ENCODE results near the gene CEP57L1.
A peak's percentile ranks its signal among the peaks of the same experiment; 100 is the strongest.
"Not testable (repeated sequence)": the region's sequence is repeated elsewhere in the genome, so short reads cannot be mapped to it uniquely, and the experiment has no call there.

The CEP57L1 gene

DNA sequence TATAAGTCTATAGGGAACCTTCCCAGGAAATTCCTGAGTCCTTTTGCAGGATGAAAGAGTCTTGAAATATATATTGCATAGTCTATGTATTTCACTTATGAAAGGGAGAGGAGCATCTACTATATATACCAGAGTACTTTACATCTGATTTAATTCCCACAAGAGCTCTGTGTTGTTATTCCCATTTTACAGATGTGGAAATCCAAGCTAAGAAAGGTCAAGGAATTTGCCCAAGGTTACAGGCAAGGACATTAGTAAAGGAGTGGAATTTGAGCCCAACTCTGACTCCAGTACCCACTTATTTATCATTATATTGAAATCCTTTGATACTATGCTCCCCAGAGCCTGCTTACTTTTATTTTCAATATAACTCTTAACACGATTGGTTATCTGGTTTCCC is 3.2 kb upstream of the CEP57L1 start:
- Histone ChIP-seq H3K4me1 (ENCODE audit: control insufficient read depth, insufficient read depth, low read length) (peaks cover 21% of the 10 kb centered on the region), H3K9me3 (ENCODE audit: control insufficient read depth, insufficient read depth, low read length) (no peaks in the 10 kb centered on the region), H3K4me3 (ENCODE audit: low read depth, low read length) (peak overlapping the region; percentile 82; the same call in 1 of the 2 replicates), H3K27me3 (ENCODE audit: control insufficient read depth, insufficient read depth, low read length) (no peaks in the 10 kb centered on the region), H3K27ac (ENCODE audit: low read depth, low read length) (no peak overlapping the region), H3K36me3 (ENCODE audit: control insufficient read depth, insufficient read depth, low read length) (no peaks in the 10 kb centered on the region), H3K9ac (ENCODE audit: low read depth, low read length) (no peak overlapping the region)

GRCh38 chr6:109093732-109094415 is 1.4 kb upstream of the CEP57L1 start:
- Histone ChIP-seq H3K36me3 (ENCODE audit: control insufficient read depth, insufficient read depth, low read length) (no peaks in the 10 kb centered on the region), H3K4me3 (ENCODE audit: low read depth, low read length) (peak overlapping the region; percentile 82), H3K9ac (ENCODE audit: low read depth, low read length) (peak overlapping the region; percentile 22; the same call in 1 of the 2 replicates), H3K27ac (ENCODE audit: low read depth, low read length) (peak overlapping the region; percentile 94), H3K9me3 (ENCODE audit: control insufficient read depth, insufficient read depth, low read length) (no peaks in the 10 kb centered on the region), H3K4me1 (ENCODE audit: control insufficient read depth, insufficient read depth, low read length) (peaks cover 19% of the 10 kb centered on the region), H3K27me3 (ENCODE audit: control insufficient read depth, insufficient read depth, low read length) (no peaks in the 10 kb centered on the region)

DNA sequence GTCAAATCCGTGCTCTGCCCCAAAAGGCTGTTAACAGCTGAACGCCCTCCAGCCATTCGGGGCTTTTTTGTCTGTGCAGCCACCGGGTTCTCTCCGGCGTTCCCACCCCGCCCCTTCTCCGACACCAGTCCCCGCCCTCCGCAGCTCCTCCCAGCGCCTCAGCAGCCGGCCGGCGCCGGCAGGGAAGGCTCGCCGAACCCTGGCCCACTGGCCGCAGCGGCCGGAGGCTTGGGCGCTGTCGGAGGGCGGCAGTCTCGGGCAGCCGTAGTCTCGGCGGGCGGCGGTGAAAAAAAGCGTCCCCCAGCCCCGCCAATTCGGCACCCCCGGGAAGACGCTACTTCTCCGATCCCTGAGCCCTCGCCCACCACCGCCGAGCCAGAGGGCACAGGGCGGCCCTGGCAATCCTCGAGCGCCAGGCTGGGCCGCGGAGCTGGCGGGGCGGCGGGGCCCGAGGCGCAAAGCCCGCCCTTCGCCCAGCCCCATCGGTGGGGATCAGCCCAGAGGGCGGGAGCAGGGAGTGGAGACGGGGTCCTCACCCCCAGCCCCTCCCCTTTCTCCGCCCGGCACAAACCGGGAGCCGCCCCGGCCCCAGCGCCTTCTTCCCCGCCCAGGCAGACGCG is 781 bp upstream of the CEP57L1 start, which contains the start of gene SESN1:
SESN1 (minus strand) TSS at position 431 of the 620 bp plus-strand sequence. CDS start 773 bp downstream, outside the sequence.
- peaks cover 15% of the 10 kb centered on the region for H3K4me1 ChIP-seq (ENCODE audit: control insufficient read depth, insufficient read depth, low read length)
- H3K9me3 ChIP-seq (ENCODE audit: control insufficient read depth, insufficient read depth, low read length) = no peaks in the 10 kb centered on the region
- peak within 1 kb of the TSS; percentile 82 for H3K4me3 ChIP-seq (ENCODE audit: low read depth, low read length)
- H3K9ac ChIP-seq (ENCODE audit: low read depth, low read length) = peak within 1 kb of the TSS; percentile 83
- H3K27me3 ChIP-seq (ENCODE audit: control insufficient read depth, insufficient read depth, low read length) = no peaks in the 10 kb centered on the region
- peak within 1 kb of the TSS; percentile 94 for H3K27ac ChIP-seq (ENCODE audit: low read depth, low read length)
- no peaks in the 10 kb centered on the region for H3K36me3 ChIP-seq (ENCODE audit: control insufficient read depth, insufficient read depth, low read length)

DNA sequence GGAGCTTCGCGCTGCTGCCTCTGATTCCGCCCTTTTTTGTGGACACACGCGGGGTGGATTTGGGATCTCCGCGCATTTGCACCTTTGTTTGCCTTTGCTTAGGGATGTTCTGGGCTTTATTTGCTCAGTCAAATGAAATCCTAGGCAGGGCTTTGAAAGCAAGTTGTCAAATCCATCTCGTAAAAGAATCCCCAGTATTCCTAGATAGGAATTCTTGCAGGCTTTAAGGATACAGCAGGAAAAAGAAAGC is 453 bp downstream of the CEP57L1 start:
- Histone ChIP-seq H3K4me3 (ENCODE audit: low read depth, low read length) (peak overlapping the region; percentile 82), H3K27ac (ENCODE audit: low read depth, low read length) (peak overlapping the region; percentile 94), H3K36me3 (ENCODE audit: control insufficient read depth, insufficient read depth, low read length) (no peaks in the 10 kb centered on the region), H3K9ac (ENCODE audit: low read depth, low read length) (peak overlapping the region; percentile 83), H3K27me3 (ENCODE audit: control insufficient read depth, insufficient read depth, low read length) (no peaks in the 10 kb centered on the region), H3K9me3 (ENCODE audit: control insufficient read depth, insufficient read depth, low read length) (no peaks in the 10 kb centered on the region), H3K4me1 (ENCODE audit: control insufficient read depth, insufficient read depth, low read length) (peaks cover 15% of the 10 kb centered on the region)

DNA sequence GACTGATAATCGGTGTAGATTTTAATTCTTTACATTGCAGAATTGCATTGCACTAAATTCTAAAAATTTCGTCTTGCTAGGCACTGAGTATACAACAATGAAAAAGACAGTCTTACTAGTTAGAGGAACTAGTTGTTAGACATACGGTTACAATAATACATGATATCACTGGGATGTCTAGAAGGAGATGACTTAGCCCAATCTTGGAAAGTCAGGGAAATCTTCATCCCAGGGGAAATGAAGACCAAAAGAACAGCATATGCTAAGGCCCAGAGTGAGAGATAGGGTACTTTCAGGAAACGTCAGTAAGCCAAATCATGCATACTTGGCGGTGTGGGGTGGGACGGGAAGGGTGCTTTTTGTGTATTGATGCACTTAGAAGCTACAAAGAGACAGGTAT is 901 bp downstream of the CEP57L1 start:
- peaks cover 15% of the 10 kb centered on the region for H3K4me1 ChIP-seq (ENCODE audit: control insufficient read depth, insufficient read depth, low read length)
- H3K27me3 ChIP-seq (ENCODE audit: control insufficient read depth, insufficient read depth, low read length) = no peaks in the 10 kb centered on the region
- peak overlapping the region; percentile 82 for H3K4me3 ChIP-seq (ENCODE audit: low read depth, low read length)
- no peak overlapping the region for H3K27ac ChIP-seq (ENCODE audit: low read depth, low read length)
- H3K9ac ChIP-seq (ENCODE audit: low read depth, low read length) = no peak overlapping the region
- H3K9me3 ChIP-seq (ENCODE audit: control insufficient read depth, insufficient read depth, low read length) = no peaks in the 10 kb centered on the region
- no peaks in the 10 kb centered on the region for H3K36me3 ChIP-seq (ENCODE audit: control insufficient read depth, insufficient read depth, low read length)

DNA sequence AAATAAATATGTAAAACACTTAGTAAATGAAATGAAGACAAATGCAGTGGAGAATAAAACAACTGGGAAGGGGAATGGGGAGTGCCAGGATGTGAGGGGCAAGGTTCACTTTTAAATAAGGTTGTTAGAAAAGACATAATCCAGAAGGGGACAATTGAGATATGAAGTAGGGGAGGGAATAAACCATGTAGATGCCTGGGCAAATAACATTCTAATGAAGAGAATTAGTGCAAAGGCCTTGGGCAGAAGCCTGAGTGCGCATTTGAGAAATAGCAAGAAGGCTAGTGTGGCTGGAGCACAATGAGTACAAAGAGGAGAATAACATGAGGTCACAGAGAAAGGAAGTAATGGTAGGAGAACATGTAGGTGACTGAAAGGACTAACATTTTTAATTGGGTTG is 2.4 kb downstream of the CEP57L1 start:
- no peaks in the 10 kb centered on the region for H3K9me3 ChIP-seq (ENCODE audit: control insufficient read depth, insufficient read depth, low read length)
- H3K9ac ChIP-seq (ENCODE audit: low read depth, low read length) = no peak overlapping the region
- H3K36me3 ChIP-seq (ENCODE audit: control insufficient read depth, insufficient read depth, low read length) = no peaks in the 10 kb centered on the region
- no peak overlapping the region for H3K4me3 ChIP-seq (ENCODE audit: low read depth, low read length)
- H3K4me1 ChIP-seq (ENCODE audit: control insufficient read depth, insufficient read depth, low read length) = peaks cover 15% of the 10 kb centered on the region
- no peak overlapping the region for H3K27ac ChIP-seq (ENCODE audit: low read depth, low read length)
- H3K27me3 ChIP-seq (ENCODE audit: control insufficient read depth, insufficient read depth, low read length) = no peaks in the 10 kb centered on the region

GRCh38 chr6:109102762-109103161 is 7.5 kb downstream of the CEP57L1 start:
- H3K9ac ChIP-seq (ENCODE audit: low read depth, low read length) = no peak overlapping the region
- H3K9me3 ChIP-seq (ENCODE audit: control insufficient read depth, insufficient read depth, low read length) = no peaks in the 10 kb centered on the region
- H3K4me1 ChIP-seq (ENCODE audit: control insufficient read depth, insufficient read depth, low read length) = no peaks in the 10 kb centered on the region
- no peak overlapping the region for H3K27ac ChIP-seq (ENCODE audit: low read depth, low read length)
- H3K4me3 ChIP-seq (ENCODE audit: low read depth, low read length) = no peak overlapping the region
- H3K27me3 ChIP-seq (ENCODE audit: control insufficient read depth, insufficient read depth, low read length) = no peaks in the 10 kb centered on the region
- H3K36me3 ChIP-seq (ENCODE audit: control insufficient read depth, insufficient read depth, low read length) = no peaks in the 10 kb centered on the region

DNA sequence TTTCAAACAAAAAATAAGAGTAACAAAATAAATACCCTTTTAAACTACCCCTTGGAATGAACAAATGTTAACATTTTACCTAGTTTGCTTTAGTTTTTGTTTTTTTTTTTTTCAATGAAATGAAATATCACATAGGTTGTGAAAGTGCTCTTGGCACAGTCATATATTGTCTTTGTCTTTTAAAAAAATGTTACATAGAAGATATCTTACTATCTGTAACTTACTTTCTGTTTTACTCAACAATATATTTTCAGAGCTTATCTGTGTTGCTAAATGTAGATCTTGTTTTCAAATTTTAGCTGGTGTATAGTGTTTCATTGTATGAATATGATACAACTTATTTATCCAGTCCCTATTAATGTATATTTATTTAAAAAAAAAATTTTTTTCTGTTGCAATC is 8.6 kb downstream of the CEP57L1 start:
- no peak overlapping the region for H3K4me3 ChIP-seq (ENCODE audit: low read depth, low read length)
- no peaks in the 10 kb centered on the region for H3K4me1 ChIP-seq (ENCODE audit: control insufficient read depth, insufficient read depth, low read length)
- no peaks in the 10 kb centered on the region for H3K27me3 ChIP-seq (ENCODE audit: control insufficient read depth, insufficient read depth, low read length)
- H3K9me3 ChIP-seq (ENCODE audit: control insufficient read depth, insufficient read depth, low read length) = no peaks in the 10 kb centered on the region
- H3K36me3 ChIP-seq (ENCODE audit: control insufficient read depth, insufficient read depth, low read length) = no peaks in the 10 kb centered on the region
- no peak overlapping the region for H3K9ac ChIP-seq (ENCODE audit: low read depth, low read length)
- H3K27ac ChIP-seq (ENCODE audit: low read depth, low read length) = no peak overlapping the region

DNA sequence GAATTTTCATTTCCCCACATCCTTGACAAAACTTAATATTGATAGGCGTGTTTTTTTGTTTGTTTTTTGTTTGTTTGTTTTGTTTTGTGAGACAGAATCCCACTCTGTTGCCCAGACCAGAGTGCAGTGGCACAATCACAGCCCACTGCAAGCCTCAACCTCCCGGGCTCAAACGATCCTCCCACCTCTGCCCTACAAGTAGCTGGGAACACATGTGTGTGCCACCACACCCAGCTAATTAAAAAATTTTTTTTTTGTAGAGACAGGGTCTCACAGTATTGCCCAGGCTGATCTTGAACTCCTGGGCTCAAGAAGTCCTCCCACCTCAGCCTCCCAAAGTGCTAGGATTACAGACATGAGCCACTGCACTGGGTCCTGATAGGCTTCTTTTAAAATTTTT is 9.2 kb downstream of the CEP57L1 start:
- no peaks in the 10 kb centered on the region for H3K27me3 ChIP-seq (ENCODE audit: control insufficient read depth, insufficient read depth, low read length)
- no peaks in the 10 kb centered on the region for H3K9me3 ChIP-seq (ENCODE audit: control insufficient read depth, insufficient read depth, low read length)
- no peaks in the 10 kb centered on the region for H3K4me1 ChIP-seq (ENCODE audit: control insufficient read depth, insufficient read depth, low read length)
- H3K27ac ChIP-seq (ENCODE audit: low read depth, low read length) = no peak overlapping the region
- H3K36me3 ChIP-seq (ENCODE audit: control insufficient read depth, insufficient read depth, low read length) = no peaks in the 10 kb centered on the region
- H3K4me3 ChIP-seq (ENCODE audit: low read depth, low read length) = no peak overlapping the region
- H3K9ac ChIP-seq (ENCODE audit: low read depth, low read length) = no peak overlapping the region

GRCh38 chr6:109105681-109106080 is 10.4 kb downstream of the CEP57L1 start:
- no peaks in the 10 kb centered on the region for H3K27me3 ChIP-seq (ENCODE audit: control insufficient read depth, insufficient read depth, low read length)
- H3K4me1 ChIP-seq (ENCODE audit: control insufficient read depth, insufficient read depth, low read length) = no peaks in the 10 kb centered on the region
- no peak overlapping the region for H3K4me3 ChIP-seq (ENCODE audit: low read depth, low read length)
- H3K36me3 ChIP-seq (ENCODE audit: control insufficient read depth, insufficient read depth, low read length) = no peaks in the 10 kb centered on the region
- H3K9me3 ChIP-seq (ENCODE audit: control insufficient read depth, insufficient read depth, low read length) = no peaks in the 10 kb centered on the region
- H3K27ac ChIP-seq (ENCODE audit: low read depth, low read length) = no peak overlapping the region
- no peak overlapping the region for H3K9ac ChIP-seq (ENCODE audit: low read depth, low read length)

GRCh38 chr6:109109663-109110062 is 14.4 kb downstream of the CEP57L1 start:
- not testable (repeated sequence) for H3K4me3 ChIP-seq (ENCODE audit: low read depth, low read length); H3K9ac ChIP-seq (ENCODE audit: low read depth, low read length); H3K4me1 ChIP-seq (ENCODE audit: control insufficient read depth, insufficient read depth, low read length); H3K27me3 ChIP-seq (ENCODE audit: control insufficient read depth, insufficient read depth, low read length); H3K36me3 ChIP-seq (ENCODE audit: control insufficient read depth, insufficient read depth, low read length); H3K9me3 ChIP-seq (ENCODE audit: control insufficient read depth, insufficient read depth, low read length); H3K27ac ChIP-seq (ENCODE audit: low read depth, low read length)
